Endothelial cell of umbilical vein (primary cell): ENCODE measurements around the gene NUDT8. TPM values are rescaled to one million over a fixed set of nuclear protein-coding genes. Genes with fewer than 3 reads are reported as not detected.

Experiments used
- BruUV-seq: library from RNA; stranded (reverse); fragments of 400-500 nt; replicated peaks from 2 replicates; lab custom pipeline; 2021; lab: Mats Ljungman, UMichigan
- CTCF ChIA-PET: fragments of 300-600, 350-600 bp; sonication (Branson Sonifier 250); formaldehyde crosslinking; loops from one replicate; lab custom pipeline; 2021; ENCODE audit warnings: antibody characterized with exemption, inconsistent platforms; lab: Charles Lee
- POLR2A ChIA-PET: fragments of 300-600, 350-600 bp; sonication (Branson Sonifier 250); formaldehyde crosslinking; loops from one replicate; lab custom pipeline; 2021; ENCODE audit warnings: antibody characterized with exemption, inconsistent platforms; lab: Charles Lee
- DNase-seq: peaks from one replicate; pipeline ENCODE4 v3.0.0-alpha.2; 2011; ENCODE audit warnings: low read depth, low spot score
- FAIRE-seq: peaks from 2 replicates; lab custom pipeline; 2011; peaks lifted over from hg19 to GRCh38; lab: Jason Lieb, UNC
- H2AFZ ChIP-seq: 2 replicates; pipeline ENCODE4 v1.6.0; 2012; ENCODE audit warnings: low read depth, low read length, control low read depth, inconsistent platforms
- H3K27ac ChIP-seq: 2 replicates; pipeline ENCODE4 v1.5.1; 2011; ENCODE audit warnings: low read depth, mild to moderate bottlenecking, control low read depth, low read length, moderate library complexity; ENCODE audit not compliant: insufficient read depth
- H3K27me3 ChIP-seq, 2 experiments: 2 replicates each; pipeline versions ENCODE4 v1.6.0 to v1.6.1; 2011; ENCODE audit warnings: low read length in 2 of 2, mixed read lengths in 1 of 2; ENCODE audit not compliant: control insufficient read depth in 2 of 2, insufficient read depth in 2 of 2
- H3K36me3 ChIP-seq, 2 experiments: 2 replicates in 1 of 2; 3 replicates in 1 of 2; pipeline ENCODE4 v1.5.1; 2011; ENCODE audit warnings: low read length in 2 of 2, mild to moderate bottlenecking in 1 of 2, moderate library complexity in 1 of 2; ENCODE audit not compliant: control insufficient read depth in 2 of 2, insufficient read depth in 2 of 2; ENCODE audit errors: extremely low read depth in 1 of 2
- H3K4me1 ChIP-seq: 3 replicates; pipeline ENCODE4 v1.5.1; 2011; ENCODE audit warnings: mild to moderate bottlenecking, low read length; ENCODE audit not compliant: control insufficient read depth, insufficient read depth; ENCODE audit errors: extremely low read depth
- H3K4me2 ChIP-seq: 2 replicates; pipeline ENCODE4 v1.6.1; 2011; ENCODE audit warnings: low read length, control low read depth, mixed read lengths; ENCODE audit not compliant: insufficient read depth
- H3K4me3 ChIP-seq, 3 experiments: fragments of 200-600 bp in 1 of 3; sonication (generic), shearing (Covaris generic) in 1 of 3; replicated peaks in 1 of 3; 2 replicates each; pipeline ENCODE4 v1.5.1; 2011 to 2016; ENCODE audit warnings: control low read depth in 3 of 3, low read length in 3 of 3, mild to moderate bottlenecking in 2 of 3, inconsistent platforms in 1 of 3, low read depth in 1 of 3, moderate library complexity in 1 of 3; ENCODE audit not compliant: insufficient read depth in 1 of 3
- H3K79me2 ChIP-seq: 2 replicates; pipeline ENCODE4 v1.6.0; 2012; ENCODE audit warnings: low read length, inconsistent platforms; ENCODE audit not compliant: control insufficient read depth, insufficient read depth
- H3K9ac ChIP-seq: replicated peaks from 2 replicates; pipeline ENCODE3; 2011; ENCODE audit warnings: low read length, control low read depth; ENCODE audit not compliant: insufficient read depth; ENCODE audit errors: extremely low read depth
- H3K9me1 ChIP-seq: replicated peaks from 3 replicates; pipeline ENCODE4 v1.6.0; 2011; ENCODE audit warnings: mild to moderate bottlenecking, low read length; ENCODE audit not compliant: control insufficient read depth, insufficient read depth; ENCODE audit errors: extremely low read depth
- H3K9me3 ChIP-seq: replicated peaks from 2 replicates; pipeline ENCODE4 v1.5.1; 2012; ENCODE audit warnings: low read length, inconsistent platforms; ENCODE audit not compliant: control insufficient read depth, insufficient read depth
- H4K20me1 ChIP-seq: replicated peaks from 2 replicates; pipeline ENCODE3; 2011; ENCODE audit warnings: mild to moderate bottlenecking, low read length; ENCODE audit not compliant: control insufficient read depth, insufficient read depth; ENCODE audit errors: extremely low read depth
- EZH2 ChIP-seq: IDR thresholded peaks from 2 replicates; pipeline ENCODE4 v1.6.1; 2012; ENCODE audit warnings: borderline replicate concordance, low read depth, mild to moderate bottlenecking, moderate library complexity, low read length, inconsistent platforms; ENCODE audit not compliant: severe bottlenecking
- FOS ChIP-seq: IDR thresholded peaks from 2 replicates; pipeline ENCODE4 v1.6.1; 2011; ENCODE audit warnings: mild to moderate bottlenecking, low read length, moderate library complexity, borderline replicate concordance; ENCODE audit not compliant: insufficient read depth
- GATA2 ChIP-seq: IDR thresholded peaks from 2 replicates; pipeline ENCODE4 v1.7.0; 2011; ENCODE audit warnings: low read depth, mild to moderate bottlenecking, moderate library complexity, mixed read lengths, low read length; ENCODE audit not compliant: insufficient read length, insufficient read depth
- JUN ChIP-seq: IDR thresholded peaks from 2 replicates; pipeline ENCODE4 v1.6.1; 2011; ENCODE audit warnings: borderline replicate concordance, low read depth; ENCODE audit not compliant: insufficient read length, insufficient read depth
- MAX ChIP-seq: IDR thresholded peaks from 2 replicates; pipeline ENCODE4 v1.6.1; 2011; ENCODE audit not compliant: insufficient read depth, insufficient read length
- MYC ChIP-seq: IDR thresholded peaks from one replicate; pipeline ENCODE4 v1.6.1; 2011; ENCODE audit warnings: mild to moderate bottlenecking, low read depth, low read length
- POLR2A ChIP-seq: IDR thresholded peaks from 2 replicates; pipeline ENCODE4 v1.6.1; 2012; ENCODE audit warnings: low read depth, mild to moderate bottlenecking, control low read depth, low read length
- POLR2AphosphoS5 ChIP-seq: IDR thresholded peaks from 2 replicates; pipeline ENCODE4 v1.6.1; 2012; ENCODE audit warnings: low read depth, mild to moderate bottlenecking, control low read depth, low read length, moderate library complexity; ENCODE audit not compliant: insufficient read depth
- dilution Hi-C: fragments of 300-500 bp; cut with MboI; formaldehyde crosslinking; loops from one replicate; pipeline ENCODE4 v1.15.0; 2019; ENCODE audit warnings: low sequenced_read_pairs; ENCODE audit not compliant: extremely low pct_ligation_motif_present
- intact Hi-C: fragments of 100-400 bp; cut with micrococcal nuclease; formaldehyde crosslinking; loops from one replicate; pipeline ENCODE4 v1.10.0; 2022
- polyA plus RNA-seq, 4 experiments: library from polyadenylated mRNA; depleted of rRNA in 3 of 4; stranded (reverse) in 3 of 4; unstranded in 1 of 4; fragments of >200 nt; gene quantifications; 2 replicates each; pipeline versions ENCODE4 v1.2.1 to v1.2.3, GENCODE V29; 2011 to 2012; ENCODE audit warnings: missing spikeins in 1 of 4
- total RNA-seq: library from RNA; stranded (reverse); gene quantifications from 2 replicates; pipeline ENCODE4 v1.2.3, GENCODE V29; 2021
- TF ChIP-seq, protein P1 (sequence below), 2 donors: IDR thresholded peaks; 1 replicate in 1 of 2; 2 replicates in 1 of 2; pipeline ENCODE4 v1.5.1; 2011; ENCODE audit warnings: low read length in 2 of 2, mild to moderate bottlenecking in 2 of 2, moderate library complexity in 2 of 2, control low read depth in 1 of 2, inconsistent platforms in 1 of 2, low read depth in 1 of 2; ENCODE audit not compliant: insufficient read depth in 1 of 2; ENCODE audit errors: extremely low read depth in 1 of 2

The NUDT8 gene
- total and polyA plus RNA-seq, 2 donors (not counting 3 experiments of a cell fraction or from before 2014, with no cell fraction given) = 14.1 to 20.4 TPM

- Histone ChIP-seq H2AFZ (no peak overlapping the region), H3K9me1 (no peaks in the 10 kb centered on the region), H3K27me3 (peaks cover 6 to 13% of the 10 kb centered on the region in 2 experiments), H3K4me2 (no peak overlapping the region), H3K9me3 (no peaks in the 10 kb centered on the region), H4K20me1 (no peaks in the 10 kb centered on the region), H3K27ac (no peak overlapping the region), H3K9ac (no peak overlapping the region), H3K4me3 (no peak overlapping the region), H3K4me1 (peaks cover 6% of the 10 kb centered on the region), H3K36me3 (peaks cover 3 to 22% of the 10 kb centered on the region in 2 experiments), H3K79me2 (peaks cover 10% of the 10 kb centered on the region)
- dilution Hi-C loops (no loop called here), intact Hi-C loops (no loop called here)
- DNase-seq (no peak), FAIRE-seq (no peak)
- ChIA-PET POLR2A (no interaction called here), CTCF (interaction anchor here (6.8 kb wide), 1 partner anchor 17 kb away, joined by 98 read pairs; the partner anchor contains the start of gene NUDT8)
- TF ChIP-seq POLR2A = no peak
- no peak for TF ChIP-seq MYC
- TF ChIP-seq MAX = no peak
- TF ChIP-seq FOS = no peak
- TF ChIP-seq EZH2 = no peak
- TF ChIP-seq, protein P1, sequence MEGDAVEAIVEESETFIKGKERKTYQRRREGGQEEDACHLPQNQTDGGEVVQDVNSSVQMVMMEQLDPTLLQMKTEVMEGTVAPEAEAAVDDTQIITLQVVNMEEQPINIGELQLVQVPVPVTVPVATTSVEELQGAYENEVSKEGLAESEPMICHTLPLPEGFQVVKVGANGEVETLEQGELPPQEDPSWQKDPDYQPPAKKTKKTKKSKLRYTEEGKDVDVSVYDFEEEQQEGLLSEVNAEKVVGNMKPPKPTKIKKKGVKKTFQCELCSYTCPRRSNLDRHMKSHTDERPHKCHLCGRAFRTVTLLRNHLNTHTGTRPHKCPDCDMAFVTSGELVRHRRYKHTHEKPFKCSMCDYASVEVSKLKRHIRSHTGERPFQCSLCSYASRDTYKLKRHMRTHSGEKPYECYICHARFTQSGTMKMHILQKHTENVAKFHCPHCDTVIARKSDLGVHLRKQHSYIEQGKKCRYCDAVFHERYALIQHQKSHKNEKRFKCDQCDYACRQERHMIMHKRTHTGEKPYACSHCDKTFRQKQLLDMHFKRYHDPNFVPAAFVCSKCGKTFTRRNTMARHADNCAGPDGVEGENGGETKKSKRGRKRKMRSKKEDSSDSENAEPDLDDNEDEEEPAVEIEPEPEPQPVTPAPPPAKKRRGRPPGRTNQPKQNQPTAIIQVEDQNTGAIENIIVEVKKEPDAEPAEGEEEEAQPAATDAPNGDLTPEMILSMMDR (IDR thresholded peaks at IDR 0.05; ENCODE audit: extremely low read depth in 1 of 2, insufficient read depth in 1 of 2, low read depth in 1 of 2, low read length in 2 of 2) = no peak
- TF ChIP-seq GATA2 = no peak
- no peak for TF ChIP-seq JUN
- no peak for TF ChIP-seq POLR2AphosphoS5
- no TSS peak for BruUV-seq
These were observed 17.8 kb downstream of the NUDT8 start for GRCh38 chr11:67611704-67612587.
